Thoracic aorta (tissue), 2 donors: Measurements from ENCODE around the gene RPS19. TPM values are rescaled to one million over a fixed set of nuclear protein-coding genes. Genes with fewer than 3 reads are reported as not detected.

ENCODE experiments used
- ATAC-seq: fragments of 150-250 bp; one replicate; pipeline ENCODE4 v1.8.0; 2017; ENCODE audit warnings: low read depth; ENCODE audit not compliant: insufficient number of reproducible peaks, low FRiP score
- DNase-seq: peaks from one replicate; pipeline ENCODE4 v3.0.0-alpha.2; 2020; ENCODE audit warnings: low spot score
- H3K27ac ChIP-seq, 2 donors: fragments of 200-600 bp; sonication (generic); 1 replicate in 1 of 2; 2 replicates in 1 of 2; pipeline ENCODE4 v1.5.1; 2016; ENCODE audit warnings: mild to moderate bottlenecking in 2 of 2, moderate library complexity in 2 of 2
- H3K27me3 ChIP-seq: fragments of 200-600 bp; sonication (generic); replicated peaks from 2 replicates; pipeline ENCODE4 v1.6.0; 2016; ENCODE audit warnings: mild to moderate bottlenecking; ENCODE audit not compliant: insufficient read depth
- H3K36me3 ChIP-seq: fragments of 200-600 bp; sonication (generic); one replicate; pipeline ENCODE4 v1.5.1; 2016
- H3K4me1 ChIP-seq, 2 donors: fragments of 200-600 bp; sonication (generic); 1 replicate in 1 of 2; 2 replicates in 1 of 2; pipeline versions ENCODE4 v1.5.1 to v1.6.0; 2016; ENCODE audit warnings: low read depth in 2 of 2, mild to moderate bottlenecking in 1 of 2; ENCODE audit not compliant: control insufficient read depth in 1 of 2
- H3K4me3 ChIP-seq: fragments of 200-600 bp; sonication (generic); 2 replicates; pipeline ENCODE4 v1.5.1; 2016; ENCODE audit warnings: mild to moderate bottlenecking
- H3K9me3 ChIP-seq: fragments of 200-600 bp; sonication (generic); 2 replicates; pipeline ENCODE4 v1.5.1; 2016
- total RNA-seq, 2 donors: library from RNA; depleted of rRNA; stranded (reverse); fragments of >200 nt; gene quantifications; one replicate each; pipeline versions ENCODE4 v1.1.0 to v1.2.3, GENCODE V29; 2016
- TF ChIP-seq, protein P1 (sequence below): fragments of 200-600 bp; sonication (generic); IDR thresholded peaks from one replicate; pipeline ENCODE4 v1.5.1; 2019; ENCODE audit warnings: antibody characterized with exemption

Gene RPS19
- total RNA-seq, 2 donors from 2014 or later: 347 to 429 TPM

- DNase-seq: no peak
- H3K36me3 ChIP-seq: peaks cover 48% of the 10 kb centered on the region
Observed at GRCh38 chr19:41868989-41869300, 8.9 kb downstream of the RPS19 start.

DNA sequence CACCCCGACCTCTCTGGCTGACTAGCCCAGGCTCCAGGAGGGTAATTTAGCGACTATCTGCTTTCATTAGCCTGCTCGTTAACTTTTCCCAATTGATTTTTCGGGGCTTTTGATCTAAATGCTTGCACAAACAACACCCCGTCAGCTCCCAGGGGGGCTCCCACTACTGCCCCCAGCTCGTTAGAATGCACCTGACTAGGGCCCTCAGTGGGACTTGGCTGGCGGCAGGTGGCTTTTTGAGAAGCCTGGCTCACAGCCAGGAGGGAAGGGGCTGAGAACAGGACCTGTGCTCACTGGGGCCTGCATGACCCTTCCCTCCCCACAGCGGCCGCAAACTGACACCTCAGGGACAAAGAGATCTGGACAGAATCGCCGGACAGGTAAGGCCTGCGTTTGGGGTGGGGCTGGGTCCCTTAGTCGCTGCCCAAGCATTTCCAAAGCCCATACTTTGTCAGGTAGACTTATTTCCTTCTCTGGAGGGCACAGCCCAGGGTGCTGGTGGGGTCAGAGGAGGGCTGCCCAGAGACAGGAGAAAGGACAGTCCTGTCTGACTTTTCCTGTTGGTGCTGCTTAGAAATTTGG, 9.4 kb downstream of the RPS19 start:
- TF ChIP-seq, protein P1, sequence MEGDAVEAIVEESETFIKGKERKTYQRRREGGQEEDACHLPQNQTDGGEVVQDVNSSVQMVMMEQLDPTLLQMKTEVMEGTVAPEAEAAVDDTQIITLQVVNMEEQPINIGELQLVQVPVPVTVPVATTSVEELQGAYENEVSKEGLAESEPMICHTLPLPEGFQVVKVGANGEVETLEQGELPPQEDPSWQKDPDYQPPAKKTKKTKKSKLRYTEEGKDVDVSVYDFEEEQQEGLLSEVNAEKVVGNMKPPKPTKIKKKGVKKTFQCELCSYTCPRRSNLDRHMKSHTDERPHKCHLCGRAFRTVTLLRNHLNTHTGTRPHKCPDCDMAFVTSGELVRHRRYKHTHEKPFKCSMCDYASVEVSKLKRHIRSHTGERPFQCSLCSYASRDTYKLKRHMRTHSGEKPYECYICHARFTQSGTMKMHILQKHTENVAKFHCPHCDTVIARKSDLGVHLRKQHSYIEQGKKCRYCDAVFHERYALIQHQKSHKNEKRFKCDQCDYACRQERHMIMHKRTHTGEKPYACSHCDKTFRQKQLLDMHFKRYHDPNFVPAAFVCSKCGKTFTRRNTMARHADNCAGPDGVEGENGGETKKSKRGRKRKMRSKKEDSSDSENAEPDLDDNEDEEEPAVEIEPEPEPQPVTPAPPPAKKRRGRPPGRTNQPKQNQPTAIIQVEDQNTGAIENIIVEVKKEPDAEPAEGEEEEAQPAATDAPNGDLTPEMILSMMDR: no peak
- Histone ChIP-seq H3K4me3 (no peak overlapping the region), H3K9me3 (no peaks in the 10 kb centered on the region), H3K36me3 (peaks cover 43% of the 10 kb centered on the region), H3K4me1 (no peaks in the 10 kb centered on the region), H3K27me3 (no peaks in the 10 kb centered on the region), H3K27ac (no peak overlapping the region)
- no peak for ATAC-seq
- DNase-seq: no peak

More at GRCh38 chr19:41868989-41869300, 8.9 kb downstream of the RPS19 start:
- Histone ChIP-seq H3K9me3 (no peaks in the 10 kb centered on the region), H3K4me3 (no peak overlapping the region), H3K4me1 (peaks cover 0 to 2% of the 10 kb centered on the region in 2 donors), H3K27ac (no peak overlapping the region), H3K27me3 (no peaks in the 10 kb centered on the region)
- TF ChIP-seq, protein P1: no peak
- no peak for ATAC-seq

- TF ChIP-seq, protein P1: no peak
- ATAC-seq: no peak
- no peaks in the 10 kb centered on the region for H3K27me3 ChIP-seq
- H3K36me3 ChIP-seq: peaks cover 34% of the 10 kb centered on the region
- no peak overlapping the region for H3K4me3 ChIP-seq
- no peak overlapping the region for H3K27ac ChIP-seq
- DNase-seq: no peak
- H3K9me3 ChIP-seq: no peaks in the 10 kb centered on the region
- H3K4me1 ChIP-seq: no peaks in the 10 kb centered on the region
Observed at GRCh38 chr19:41870401-41870873, 10.4 kb downstream of the RPS19 start.

GRCh38 chr19:41871573-41872383, 11.7 kb downstream of the RPS19 start:
- DNase-seq: no peak
- Histone ChIP-seq H3K9me3 (no peaks in the 10 kb centered on the region), H3K4me1 (no peaks in the 10 kb centered on the region), H3K27ac (no peak overlapping the region), H3K4me3 (no peak overlapping the region), H3K36me3 (peaks cover 32% of the 10 kb centered on the region), H3K27me3 (no peaks in the 10 kb centered on the region)
- TF ChIP-seq, protein P1: no peak
- ATAC-seq: no peak

GRCh38 chr19:41872384-41872774, 12.3 kb downstream of the RPS19 start:
- Histone ChIP-seq H3K4me1 (no peaks in the 10 kb centered on the region), H3K27me3 (no peaks in the 10 kb centered on the region), H3K9me3 (no peaks in the 10 kb centered on the region), H3K4me3 (no peak overlapping the region), H3K27ac (no peak overlapping the region), H3K36me3 (peaks cover 28% of the 10 kb centered on the region)
- DNase-seq (no peak), ATAC-seq (no peak)
- TF ChIP-seq, protein P1: no peak
